Vein endothelial cell (primary cell): ENCODE data around the gene GLUD2. TPM values are rescaled to one million over a fixed set of nuclear protein-coding genes. Genes with fewer than 3 reads are reported as not detected.

ENCODE experiments used
- total RNA-seq: library from RNA; depleted of rRNA; stranded (reverse); fragments of >200 nt; gene quantifications from 2 replicates; pipeline ENCODE4 v1.2.3, GENCODE V29; 2012

GLUD2 gene
- 1.3 TPM in 2 replicates for total RNA-seq

GRCh38 chrX:121047441-121048419 lies at the start of gene GLUD2:
GLUD2 (plus strand) TSS chrX:121047610; CDS start chrX:121047685, 75 bp downstream.

Other genes with a start within 250 kb of the GLUD2 start
- gene CT47B1, start 171.7 kb upstream of the GLUD2 start, total RNA-seq = not detected in 2 replicates
- not detected in 2 replicates for gene CT47A11, start 110.5 kb upstream of the GLUD2 start, total RNA-seq
- gene CT47A10, start 105.6 kb upstream of the GLUD2 start, total RNA-seq = not detected in 2 replicates
- not detected in 2 replicates for gene CT47A9, start 100.7 kb upstream of the GLUD2 start, total RNA-seq
- gene CT47A8, start 95.9 kb upstream of the GLUD2 start, total RNA-seq = not detected in 2 replicates
- gene CT47A7, start 91.0 kb upstream of the GLUD2 start, total RNA-seq = not detected in 2 replicates
- gene CT47A6, start 86.1 kb upstream of the GLUD2 start, total RNA-seq = not detected in 2 replicates
- not detected in 2 replicates for gene CT47A5, start 81.3 kb upstream of the GLUD2 start, total RNA-seq
- gene CT47A4, start 76.4 kb upstream of the GLUD2 start, total RNA-seq = not detected in 2 replicates
- gene CT47A3, start 71.5 kb upstream of the GLUD2 start, total RNA-seq = not detected in 2 replicates
- not detected in 2 replicates for gene CT47A2, start 66.7 kb upstream of the GLUD2 start, total RNA-seq
- gene CT47A1, start 61.9 kb upstream of the GLUD2 start, total RNA-seq = not detected in 2 replicates